GM19468 (cell line): ENCODE measurements around the gene SAP25.
"Not testable (repeated sequence)": the region's sequence is repeated elsewhere in the genome, so short reads cannot be mapped to it uniquely, and the experiment has no call there.

ENCODE experiments used
- ATAC-seq: cut with Tn5 transposase; IDR thresholded peaks from one replicate; pipeline ENCODE4 v1.9.1; 2021; ENCODE audit warnings: mild to moderate bottlenecking, moderate library complexity, moderate number of reproducible peaks; ENCODE audit not compliant: unreplicated experiment; ENCODE audit errors: extremely low read depth

SAP25 gene

GRCh38 chr7:100577103-100577502 is 3.4 kb upstream of the SAP25 start:
- ATAC-seq: no peak

- no peak for ATAC-seq
Measured at GRCh38 chr7:100576384-100576993, 2.8 kb upstream of the SAP25 start.

- ATAC-seq: no peak
Measured at GRCh38 chr7:100575746-100576383, 2.2 kb upstream of the SAP25 start.

GRCh38 chr7:100575206-100575631 is 1.5 kb upstream of the SAP25 start:
- no peak for ATAC-seq

- ATAC-seq: no peak
Measured at GRCh38 chr7:100574362-100575205, 884 bp upstream of the SAP25 start.

GRCh38 chr7:100572949-100573675 is 588 bp downstream of the SAP25 start:
- no peak for ATAC-seq

GRCh38 chr7:100572281-100572948 is 1.3 kb downstream of the SAP25 start:
- ATAC-seq: no peak

GRCh38 chr7:100571829-100572116 is 1.9 kb downstream of the SAP25 start:
- no peak for ATAC-seq

- no peak for ATAC-seq
Measured at GRCh38 chr7:100570954-100571828, 2.5 kb downstream of the SAP25 start.

GRCh38 chr7:100568896-100569844 is 4.5 kb downstream of the SAP25 start:
- no peak for ATAC-seq

- no peak for ATAC-seq
Measured at GRCh38 chr7:100568176-100568895, 5.4 kb downstream of the SAP25 start.

GRCh38 chr7:100567751-100568175 is 5.9 kb downstream of the SAP25 start:
- no peak for ATAC-seq

GRCh38 chr7:100567031-100567730 is 6.5 kb downstream of the SAP25 start:
- ATAC-seq: no peak

GRCh38 chr7:100566018-100566531 is 7.6 kb downstream of the SAP25 start:
- ATAC-seq: no peak

- ATAC-seq: no peak
Measured at GRCh38 chr7:100565133-100565571, 8.5 kb downstream of the SAP25 start.

GRCh38 chr7:100564405-100564804 is 9.3 kb downstream of the SAP25 start:
- ATAC-seq: not testable (repeated sequence)
